ENCODE data around the gene NOC2L.
A peak's percentile ranks its signal among the peaks of the same experiment; 100 is the strongest.

The NOC2L gene

DNA sequence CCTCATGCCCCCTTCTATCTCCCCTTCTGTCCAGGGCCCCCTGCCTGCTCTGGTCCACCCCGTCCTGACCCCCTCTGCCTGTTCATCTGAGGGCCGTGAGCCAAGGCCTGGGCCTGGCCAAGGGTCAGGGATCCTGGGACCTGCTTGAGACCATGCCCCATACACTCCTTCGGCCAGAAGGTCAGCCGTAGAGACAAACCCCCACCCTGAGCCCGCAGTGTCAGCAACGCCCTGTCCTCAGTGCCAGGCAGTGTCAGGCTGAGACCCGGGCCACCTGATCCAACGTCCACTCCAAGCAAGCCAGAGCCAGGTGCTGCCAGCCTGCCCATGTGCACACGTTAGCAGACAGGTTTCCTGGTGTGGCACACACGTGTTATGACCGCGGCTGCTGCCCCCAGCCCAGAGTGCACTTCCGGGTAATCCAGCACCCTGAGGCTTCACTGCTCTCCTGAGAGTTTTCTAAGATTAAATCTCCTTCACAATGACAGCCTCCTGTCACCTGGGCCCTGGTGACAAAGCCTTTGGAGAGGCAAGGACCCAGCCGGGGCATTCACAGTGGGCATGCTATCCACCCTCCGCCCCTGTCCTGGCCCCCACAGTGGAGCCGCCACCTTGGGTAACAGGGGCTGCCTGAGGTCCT, 45.4 kb downstream of the NOC2L start:
- TF ChIP-seq POLR2A (IDR thresholded peaks at IDR 0.05; ENCODE audit: low read length) (no peak), GATA1 (IDR thresholded peaks at IDR 0.05; ENCODE audit: low read depth, low read length) (no peak)
- DNase-seq: no peak

DNA sequence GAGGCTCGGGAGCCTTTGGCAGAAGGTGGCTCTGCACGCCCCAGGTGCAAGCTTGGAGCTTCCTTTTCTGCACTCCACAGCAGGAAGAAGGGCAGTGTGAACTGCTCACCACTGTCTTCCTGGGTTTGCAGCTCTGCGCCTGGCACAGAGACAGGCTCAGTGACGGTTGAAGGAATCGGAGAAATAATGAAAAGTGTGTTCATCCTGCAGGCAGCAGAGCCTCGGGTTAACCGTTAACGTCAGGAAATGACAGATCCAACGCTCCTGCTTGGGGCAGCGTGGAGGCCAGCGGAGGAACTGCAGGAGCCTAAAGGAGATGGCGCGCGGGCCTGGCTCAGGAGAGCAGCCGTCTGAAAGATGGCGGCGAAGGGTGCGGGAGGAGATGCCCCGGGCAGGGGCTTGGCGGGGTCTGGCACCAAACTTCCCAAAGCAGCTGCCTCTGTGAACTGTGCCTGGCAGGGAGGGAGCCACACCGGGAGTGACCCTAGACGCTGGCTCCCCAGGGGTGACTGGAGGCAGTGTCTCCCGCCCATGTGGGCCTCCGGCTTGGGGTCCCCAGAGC, 46.2 kb downstream of the NOC2L start:
- TF ChIP-seq POLR2A (IDR thresholded peaks at IDR 0.05; ENCODE audit: low read length) (no peak), GATA1 (IDR thresholded peaks at IDR 0.05; ENCODE audit: low read depth, low read length) (no peak)
- no peak for DNase-seq

DNA sequence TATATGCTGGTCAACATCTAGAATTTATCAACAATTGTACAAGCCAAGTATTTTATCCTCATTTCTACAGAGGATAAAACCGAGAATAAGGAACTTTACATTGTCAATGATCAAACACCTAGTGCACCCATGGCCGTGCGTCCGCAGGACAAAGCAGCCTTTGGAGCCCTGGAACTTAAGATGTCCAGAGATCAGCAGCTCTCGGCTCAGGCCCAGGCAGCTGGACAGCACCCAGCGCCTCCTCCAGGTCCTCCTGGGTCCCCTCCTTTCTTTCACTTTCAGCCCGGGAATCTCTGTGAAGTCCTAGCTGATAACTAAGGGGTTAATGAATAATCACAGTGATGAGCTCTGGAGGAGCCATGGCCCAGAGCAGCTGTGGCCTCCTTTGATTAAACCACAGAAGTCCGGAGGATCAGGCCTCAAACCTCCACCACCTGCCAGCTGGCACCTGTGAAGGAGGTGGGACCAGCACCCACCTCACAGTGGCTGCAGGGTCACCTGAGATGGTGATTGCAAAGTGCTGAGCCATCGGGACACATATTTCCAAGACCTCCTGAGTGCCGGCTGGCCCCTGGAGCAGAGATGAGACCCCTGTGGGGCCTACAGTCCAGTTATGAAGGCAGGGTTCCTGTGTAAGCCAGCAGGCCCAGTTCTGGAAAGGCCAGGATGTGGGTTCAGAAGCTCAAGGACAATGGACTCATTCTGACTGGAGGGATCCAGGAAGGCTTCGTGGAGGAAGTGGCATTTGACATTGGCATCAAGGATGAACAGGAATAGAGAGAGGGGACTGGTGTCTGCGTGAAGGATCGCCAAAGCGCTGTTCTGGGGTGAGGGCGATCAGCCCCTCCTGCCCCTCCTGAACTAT, 46.9 kb downstream of the NOC2L start:
- no peak for TF ChIP-seq GATA1 (IDR thresholded peaks at IDR 0.05; ENCODE audit: low read depth, low read length)
- no peak for TF ChIP-seq POLR2A (IDR thresholded peaks at IDR 0.05; ENCODE audit: low read length)

DNA sequence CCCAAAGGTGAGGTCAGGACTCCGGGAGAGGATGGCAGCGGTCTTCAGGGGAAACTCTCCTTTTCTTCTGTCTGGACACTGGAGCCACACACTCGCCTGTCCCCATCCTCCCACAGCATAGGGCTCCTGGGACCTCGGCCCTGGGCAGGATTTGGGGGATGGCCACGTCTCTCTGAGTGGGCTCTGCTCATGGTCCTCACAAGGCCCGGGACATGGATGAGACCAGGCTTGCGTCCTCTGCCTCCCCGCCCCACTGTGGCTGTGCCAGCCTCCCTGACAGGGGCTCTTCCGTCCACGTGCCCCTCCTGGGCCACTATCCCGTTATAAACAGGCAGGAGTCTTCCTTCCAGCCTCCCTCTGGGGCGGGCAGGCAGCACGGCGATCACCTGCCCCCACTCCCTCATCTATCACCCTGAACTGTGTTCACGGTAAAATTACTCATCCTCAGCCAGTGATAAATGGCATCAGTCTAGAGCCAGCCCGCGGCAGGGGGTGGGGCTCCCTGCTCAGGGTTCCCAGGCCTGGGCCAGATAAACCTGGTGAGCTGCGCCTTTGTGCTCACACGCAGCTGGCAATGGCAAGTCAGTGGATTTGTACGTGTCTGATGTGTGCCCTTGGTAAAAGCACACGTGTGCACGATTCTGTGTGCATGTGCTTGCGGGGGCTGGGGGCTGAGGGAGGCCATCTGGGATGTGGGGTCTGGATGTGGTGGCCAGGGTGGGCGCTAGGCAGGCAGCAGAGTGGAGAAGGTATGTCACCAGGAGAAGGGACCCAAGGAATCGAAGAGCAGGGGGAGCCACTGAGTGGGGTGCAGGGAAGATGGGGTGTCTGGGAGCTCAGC, 48.0 kb downstream of the NOC2L start:
- DNase-seq: no peak
- no peak for TF ChIP-seq POLR2A (IDR thresholded peaks at IDR 0.05; ENCODE audit: low read length)
- no peak for TF ChIP-seq GATA1 (IDR thresholded peaks at IDR 0.05; ENCODE audit: low read depth, low read length)

More for the DNA sequence above, 46.9 kb downstream of the NOC2L start:
- DNase-seq: no peak

DNA sequence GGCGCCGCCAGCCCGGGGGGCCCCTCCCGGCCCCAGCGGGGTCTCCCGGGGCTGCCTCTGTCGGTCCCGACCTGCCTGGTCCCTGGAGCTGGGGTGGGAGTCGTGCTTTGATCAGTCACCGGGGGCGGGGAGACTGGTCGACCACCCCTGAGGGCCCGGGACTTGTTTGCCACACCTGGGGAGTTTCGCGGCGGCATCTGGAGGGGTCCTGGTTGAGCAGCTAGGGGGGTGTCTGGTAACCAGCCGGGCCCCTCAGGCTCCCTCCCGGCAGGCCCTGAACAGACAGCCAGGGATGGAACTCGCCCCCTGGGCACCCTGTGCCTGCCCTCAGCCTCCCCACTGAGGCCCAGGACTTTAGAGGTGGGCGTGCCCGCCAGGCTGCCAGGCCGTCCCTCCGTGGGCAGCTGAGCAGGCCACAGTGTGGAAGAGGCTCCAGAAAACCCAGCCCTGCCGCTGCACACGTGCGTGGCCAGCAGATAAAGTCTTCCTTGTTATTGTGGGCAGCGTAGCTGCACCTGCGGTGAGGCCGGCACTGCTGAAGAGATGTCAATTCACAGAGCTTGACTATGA, 48.7 kb downstream of the NOC2L start:
- TF ChIP-seq GATA1 (IDR thresholded peaks at IDR 0.05; ENCODE audit: low read depth, low read length): no peak
- TF ChIP-seq POLR2A (IDR thresholded peaks at IDR 0.05; ENCODE audit: low read length): no peak

DNA sequence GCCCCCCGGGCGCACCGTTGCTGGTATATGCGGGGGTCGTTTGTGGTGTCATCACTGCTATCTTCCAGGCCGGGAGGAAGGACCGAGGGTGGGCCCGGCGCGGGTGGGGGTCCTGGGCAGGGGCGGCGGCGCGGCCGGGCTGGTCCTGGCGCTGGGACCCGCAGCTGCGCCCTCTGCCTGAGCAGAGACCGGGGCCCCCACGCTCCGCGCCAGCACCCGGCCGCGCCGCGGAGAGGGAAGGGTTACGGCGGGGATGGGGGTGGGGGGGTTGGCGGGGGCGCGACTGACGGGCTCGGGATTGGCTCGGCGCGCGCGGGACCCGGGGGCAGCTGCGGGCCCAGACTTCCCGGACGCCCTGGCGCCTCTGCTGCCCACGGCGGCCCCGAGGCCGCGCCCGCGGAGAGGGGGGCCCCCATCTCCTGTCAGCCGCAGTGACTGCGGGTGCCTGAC, 49.2 kb downstream of the NOC2L start:
- TF ChIP-seq POLR2A (IDR thresholded peaks at IDR 0.05; ENCODE audit: low read length) (no peak), GATA1 (IDR thresholded peaks at IDR 0.05; ENCODE audit: low read depth, low read length) (no peak)
- no peak for DNase-seq

More for the DNA sequence above, 48.7 kb downstream of the NOC2L start:
- DNase-seq: no peak

DNA sequence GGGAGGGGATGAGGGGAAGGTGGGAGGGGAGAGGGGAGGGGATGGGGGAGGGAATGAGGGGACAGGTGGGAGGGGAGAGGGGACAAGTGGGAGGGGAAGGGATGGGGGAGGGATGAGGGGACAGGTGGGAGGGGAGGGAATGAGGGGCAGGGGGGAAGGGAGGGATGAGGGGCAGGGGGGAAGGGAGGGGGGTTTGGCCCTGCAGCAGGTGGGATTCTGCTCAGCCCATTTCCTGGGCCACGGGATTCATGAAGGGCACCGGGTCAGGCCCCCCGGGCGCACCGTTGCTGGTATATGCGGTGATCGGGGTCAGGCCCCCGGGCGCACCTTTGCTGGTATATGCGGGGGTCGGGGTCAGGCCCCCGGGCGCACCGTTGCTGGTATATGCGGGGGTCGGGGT, 50.4 kb downstream of the NOC2L start:
- no peak for TF ChIP-seq GATA1 (IDR thresholded peaks at IDR 0.05; ENCODE audit: low read depth, low read length)
- no peak for TF ChIP-seq POLR2A (IDR thresholded peaks at IDR 0.05; ENCODE audit: low read length)
- no peak for DNase-seq

DNA sequence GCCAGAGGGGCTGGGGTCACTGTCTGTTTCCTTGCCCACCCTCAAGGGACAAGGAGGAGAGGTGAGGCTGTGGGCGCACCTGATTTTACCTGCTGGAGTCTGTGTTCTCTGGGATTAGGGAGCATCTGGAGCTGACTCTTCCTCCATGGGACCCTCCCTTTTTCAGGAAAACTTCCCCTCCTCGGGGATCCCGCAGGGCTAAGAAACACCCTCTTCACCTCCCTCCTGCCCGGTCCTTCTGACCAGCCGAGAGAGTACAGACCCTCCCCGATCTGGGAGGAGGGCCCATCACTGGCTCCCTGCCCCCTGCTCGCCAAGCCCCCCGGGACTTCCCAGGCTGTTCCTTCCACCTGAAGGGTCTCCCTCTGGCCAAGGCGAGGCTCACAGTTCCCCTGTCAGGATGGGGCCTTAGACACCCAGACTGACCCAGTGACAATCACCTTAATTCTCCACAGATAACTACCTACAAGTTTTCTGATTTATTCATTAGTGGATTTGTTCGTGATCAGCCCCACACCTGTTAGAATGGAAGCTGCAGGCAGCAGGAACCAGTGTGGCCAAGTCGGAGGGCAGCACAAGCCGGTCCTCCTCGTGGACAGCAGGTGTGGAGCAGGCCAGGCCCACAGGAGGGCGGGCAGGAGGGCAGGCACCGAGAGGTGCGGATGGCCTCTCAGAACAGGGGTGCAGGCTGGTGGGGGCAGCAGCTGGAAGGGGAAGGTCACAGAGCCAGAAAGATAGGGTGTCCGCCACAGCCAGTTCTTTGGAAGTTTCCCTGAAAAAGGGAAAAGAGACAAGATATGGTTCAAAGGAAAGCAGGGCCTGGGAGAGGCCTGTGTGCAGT, 51.2 kb downstream of the NOC2L start:
- TF ChIP-seq POLR2A (IDR thresholded peaks at IDR 0.05; ENCODE audit: low read length): no peak
- TF ChIP-seq GATA1 (IDR thresholded peaks at IDR 0.05; ENCODE audit: low read depth, low read length): no peak
- no peak for DNase-seq

DNA sequence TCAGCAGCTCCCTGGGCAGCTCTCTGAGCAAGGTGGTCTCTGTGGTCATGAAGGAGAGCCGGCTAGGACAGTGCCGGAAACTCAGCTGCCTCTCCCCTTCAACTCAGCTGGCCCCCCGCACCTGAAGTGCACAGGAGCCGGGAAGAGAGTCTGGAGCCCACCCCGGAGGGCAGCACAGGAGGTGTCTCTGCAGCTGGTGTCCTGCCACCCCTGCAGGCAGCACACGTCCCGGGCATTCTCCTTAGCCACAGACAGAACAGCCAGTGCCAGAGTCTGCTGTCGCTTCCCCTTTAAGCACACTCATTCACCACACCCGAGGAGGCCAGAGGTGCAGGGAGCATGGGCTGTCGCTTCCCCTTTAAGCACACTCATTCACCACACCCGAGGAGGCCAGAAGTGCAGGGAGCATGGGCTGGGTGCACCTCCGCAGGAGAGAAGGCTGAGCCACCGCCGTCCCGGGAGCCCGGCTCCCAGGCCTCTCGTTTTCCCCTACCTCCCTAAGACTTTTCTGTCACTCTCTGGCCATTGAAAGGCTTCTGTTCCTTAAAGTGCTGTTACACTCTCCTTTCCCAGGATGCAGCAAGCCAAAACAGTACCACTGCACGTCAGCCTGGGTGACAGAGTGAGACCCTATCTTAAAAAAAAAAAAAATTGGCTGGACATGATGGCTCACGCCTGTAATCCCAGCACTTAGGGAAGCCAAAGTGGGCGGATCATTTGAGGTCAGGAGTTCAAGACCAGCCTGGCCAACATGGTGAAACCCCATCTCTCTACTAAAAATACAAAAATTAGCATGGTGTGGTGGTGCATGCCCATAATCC, 52.2 kb downstream of the NOC2L start:
- no peak for TF ChIP-seq GATA1 (IDR thresholded peaks at IDR 0.05; ENCODE audit: low read depth, low read length)
- DNase-seq: peak; percentile 27 to 43

DNA sequence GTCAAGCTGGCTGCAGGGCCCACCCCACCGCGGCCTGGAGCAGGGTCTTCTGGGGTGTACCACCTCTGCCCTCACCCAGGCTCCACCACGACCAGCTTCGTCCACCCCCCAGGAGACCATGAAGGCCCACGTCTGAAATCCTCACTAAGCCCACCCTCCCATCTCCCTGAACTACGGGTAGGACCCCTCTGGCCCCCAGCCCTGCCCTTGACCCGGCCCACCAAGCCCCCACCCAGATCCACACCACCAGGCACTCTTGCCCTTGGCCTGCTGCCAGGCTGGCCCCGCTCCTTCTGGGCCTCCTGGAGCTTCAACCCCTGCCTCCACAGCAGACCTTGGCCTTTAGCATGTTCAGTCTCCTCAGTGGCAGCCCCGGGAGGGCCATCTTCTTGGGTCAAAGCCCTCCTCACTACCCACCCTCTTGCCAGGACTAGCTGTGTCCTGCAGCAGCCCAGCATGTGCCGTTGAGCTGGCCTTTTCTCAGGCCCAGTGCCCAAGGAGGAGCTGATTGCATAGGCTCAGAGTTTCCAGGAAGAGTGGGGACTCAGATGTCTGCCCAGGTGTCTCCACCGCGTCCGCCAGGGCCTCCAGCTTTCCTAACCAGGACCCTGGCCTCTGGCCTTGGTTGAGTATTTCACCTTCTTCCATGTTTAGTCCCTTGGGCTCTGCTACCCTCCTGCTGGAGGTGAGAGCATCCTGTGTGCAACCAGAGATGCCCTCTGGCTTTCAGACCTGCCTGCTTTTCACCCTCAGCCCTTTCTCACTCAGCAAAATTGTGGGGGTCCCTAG, 53.1 kb downstream of the NOC2L start:
- DNase-seq: no peak
- no peak for TF ChIP-seq POLR2A (IDR thresholded peaks at IDR 0.05; ENCODE audit: low read length)
- TF ChIP-seq GATA1 (IDR thresholded peaks at IDR 0.05; ENCODE audit: low read depth, low read length): no peak

DNA sequence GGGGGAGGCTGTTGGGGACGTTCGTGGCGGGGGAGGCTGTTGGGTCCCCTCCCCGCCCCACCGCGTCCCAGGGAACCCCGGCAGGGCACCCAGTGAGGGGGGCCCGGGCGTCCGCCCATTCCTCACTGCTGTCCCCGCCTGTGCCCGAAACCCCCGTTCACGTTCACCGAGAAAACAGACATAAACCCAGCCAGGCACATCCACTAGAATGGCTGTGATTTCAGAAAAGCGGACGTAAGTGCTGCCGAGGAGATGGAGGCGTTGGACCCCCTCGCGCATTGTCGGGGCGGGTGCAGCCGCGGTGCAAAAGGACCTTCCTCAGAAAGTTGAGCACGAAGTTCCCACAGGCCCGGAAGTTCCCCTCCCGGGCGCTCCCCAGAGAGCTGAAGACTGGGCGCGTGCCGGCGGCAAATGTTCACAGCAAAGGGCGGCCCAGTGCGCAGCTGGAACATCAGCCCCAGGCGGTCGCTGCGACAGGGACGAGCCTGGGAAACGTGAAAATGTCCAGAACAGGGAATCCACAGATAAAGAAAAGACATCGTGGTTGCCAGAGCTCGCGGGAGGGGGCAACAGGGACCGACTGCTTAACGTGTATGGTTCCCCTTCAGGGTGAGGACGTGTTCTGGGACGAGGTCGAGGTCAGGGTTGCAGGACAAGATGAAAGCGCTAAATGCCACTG, 53.8 kb downstream of the NOC2L start:
- TF ChIP-seq GATA1 (IDR thresholded peaks at IDR 0.05; ENCODE audit: low read depth, low read length): no peak
- TF ChIP-seq POLR2A (IDR thresholded peaks at IDR 0.05; ENCODE audit: low read length): no peak
- DNase-seq: no peak
